ENCODE results near the gene NKD1.
A peak's percentile ranks its signal among the peaks of the same experiment; 100 is the strongest.

Gene NKD1

DNA sequence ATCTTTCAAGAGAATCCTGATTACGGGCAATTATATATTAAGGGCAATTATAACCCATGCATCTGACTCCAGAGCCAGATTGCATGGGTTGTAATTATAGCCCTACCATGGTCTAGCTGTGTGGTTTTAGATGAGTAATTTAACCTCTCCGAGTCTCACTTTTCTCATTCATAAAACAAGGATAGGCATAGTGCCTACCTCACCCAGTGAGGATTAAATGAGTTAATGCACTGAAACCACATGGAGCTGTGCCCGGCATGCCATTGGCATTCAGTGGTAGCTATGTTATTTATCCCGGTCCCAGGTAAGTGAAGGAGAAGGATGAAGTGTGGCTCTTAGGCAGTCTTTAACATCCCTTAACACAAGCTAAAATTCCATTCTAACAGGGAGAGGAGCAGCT, 126.6 kb downstream of the NKD1 start:
- in situ Hi-C loops (cut with HindIII; ENCODE audit: low pct_unique_long_range_greater_than_20kb, low sequenced_read_pairs), result no loop called here
- no peak for DNase-seq (ENCODE audit: low read depth in 1 of 2, low spot score in 1 of 2)
- no peak for TF ChIP-seq JUND (IDR thresholded peaks at IDR 0.05; ENCODE audit: low read depth)

DNA sequence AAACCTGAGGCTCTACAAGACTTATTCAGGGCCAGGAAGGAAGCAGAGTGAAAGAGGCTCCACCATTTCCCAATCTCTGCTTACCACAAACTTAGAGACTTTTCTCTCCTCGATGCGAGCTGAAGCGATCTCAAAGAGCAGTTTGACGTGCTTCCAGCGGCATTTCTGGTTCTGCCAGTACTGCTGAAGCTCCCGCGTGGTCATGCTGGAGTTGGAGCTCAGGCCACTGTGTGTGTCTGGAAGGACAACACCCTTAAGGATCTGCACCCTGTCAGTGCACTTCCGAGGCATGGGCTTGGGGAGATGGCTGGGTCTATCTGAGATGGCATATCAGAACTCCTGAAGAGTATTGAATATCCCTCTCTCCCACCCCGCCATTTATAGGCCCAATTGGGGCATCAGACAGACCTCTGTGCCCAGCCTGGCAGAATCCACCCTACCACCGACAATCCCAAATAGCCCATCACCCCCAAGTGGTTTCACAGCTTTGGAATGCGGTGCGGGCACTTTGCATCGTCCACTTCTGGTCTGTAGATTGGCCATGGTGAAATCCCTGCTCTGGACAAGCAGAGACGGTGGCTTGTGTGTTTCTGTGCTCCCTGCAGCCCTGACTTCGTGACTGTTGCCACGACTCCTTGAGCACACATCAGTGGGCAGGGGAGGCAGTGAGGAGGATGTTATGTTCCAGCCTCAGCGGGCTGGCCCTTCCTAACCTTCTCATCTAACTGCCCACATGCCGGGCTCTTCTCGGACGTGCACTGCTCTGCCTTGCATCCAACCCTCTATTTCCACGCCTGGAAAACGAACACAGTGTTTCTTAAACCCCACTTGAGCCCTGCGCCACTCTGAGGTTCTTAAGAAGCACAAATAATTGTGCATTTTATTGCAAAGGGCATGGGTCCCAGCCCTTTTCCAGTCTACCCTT, 127.8 kb downstream of the NKD1 start:
- peak in 1 of 2 experiments; percentile 69 for DNase-seq (ENCODE audit: low read depth in 1 of 2, low spot score in 1 of 2)
- TF ChIP-seq JUND (IDR thresholded peaks at IDR 0.05; ENCODE audit: low read depth), result no peak
- in situ Hi-C loops (cut with HindIII; ENCODE audit: low pct_unique_long_range_greater_than_20kb, low sequenced_read_pairs), result no loop called here

- peak in 1 of 2 experiments; percentile 42 for DNase-seq (ENCODE audit: low read depth in 1 of 2, low spot score in 1 of 2)
- in situ Hi-C loops (cut with HindIII; ENCODE audit: low pct_unique_long_range_greater_than_20kb, low sequenced_read_pairs), result no loop called here
- TF ChIP-seq JUND (IDR thresholded peaks at IDR 0.05; ENCODE audit: low read depth), result no peak
Measured at GRCh38 chr16:50676684-50677225, 128.6 kb downstream of the NKD1 start.

DNA sequence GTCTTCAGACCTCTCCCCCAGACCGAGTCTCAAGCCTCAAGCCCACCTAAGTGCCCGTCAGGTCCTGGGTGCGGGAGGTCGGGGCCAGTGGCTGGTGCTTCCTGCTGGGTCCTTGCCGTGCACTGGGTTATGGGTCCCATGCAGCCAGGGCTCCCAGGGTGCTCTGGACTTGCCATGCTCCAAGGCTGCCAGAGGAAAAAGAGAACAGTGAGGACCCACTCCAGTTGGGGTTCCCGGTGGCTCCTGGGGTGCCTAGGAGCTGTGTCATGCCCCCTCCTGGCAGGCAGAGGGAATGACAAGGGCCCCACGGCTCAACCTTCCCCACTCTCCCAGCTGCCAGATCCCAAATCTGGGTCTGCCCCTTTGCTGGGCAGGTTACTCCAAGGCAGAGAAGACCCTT, 129.2 kb downstream of the NKD1 start:
- DNase-seq (ENCODE audit: low read depth in 1 of 2, low spot score in 1 of 2), result no peak
- in situ Hi-C loops (cut with HindIII; ENCODE audit: low pct_unique_long_range_greater_than_20kb, low sequenced_read_pairs), result no loop called here

DNA sequence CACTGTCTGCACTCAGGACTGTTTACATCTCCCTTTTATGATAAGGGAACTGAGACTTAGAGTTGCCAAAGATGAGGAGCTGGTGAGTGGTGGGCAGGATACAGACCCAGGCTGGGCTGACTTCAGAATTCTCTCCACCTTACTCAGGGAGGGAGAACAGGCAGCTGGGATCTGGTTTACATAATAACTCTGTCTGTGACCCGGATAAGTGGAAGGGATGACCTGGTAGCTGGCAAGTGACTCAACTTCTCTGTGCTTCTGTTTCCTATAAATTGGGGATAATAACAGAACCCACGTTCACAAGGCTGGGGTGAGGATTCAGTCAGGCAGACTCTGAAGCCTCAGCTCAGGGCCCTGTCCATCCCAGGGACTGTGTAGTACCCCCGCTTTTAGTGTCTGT, 130.3 kb downstream of the NKD1 start:
- TF ChIP-seq JUND (IDR thresholded peaks at IDR 0.05; ENCODE audit: low read depth), result no peak
- in situ Hi-C loops (cut with HindIII; ENCODE audit: low pct_unique_long_range_greater_than_20kb, low sequenced_read_pairs), result no loop called here
- no peak for DNase-seq (ENCODE audit: low read depth in 1 of 2, low spot score in 1 of 2)

More for the DNA sequence above, 129.2 kb downstream of the NKD1 start:
- TF ChIP-seq JUND (IDR thresholded peaks at IDR 0.05; ENCODE audit: low read depth), result no peak

GRCh38 chr16:50679266-50679665, 131.1 kb downstream of the NKD1 start:
- DNase-seq (ENCODE audit: low read depth in 1 of 2, low spot score in 1 of 2), result no peak
- in situ Hi-C loops (cut with HindIII; ENCODE audit: low pct_unique_long_range_greater_than_20kb, low sequenced_read_pairs), result no loop called here
- no peak for TF ChIP-seq JUND (IDR thresholded peaks at IDR 0.05; ENCODE audit: low read depth)

DNA sequence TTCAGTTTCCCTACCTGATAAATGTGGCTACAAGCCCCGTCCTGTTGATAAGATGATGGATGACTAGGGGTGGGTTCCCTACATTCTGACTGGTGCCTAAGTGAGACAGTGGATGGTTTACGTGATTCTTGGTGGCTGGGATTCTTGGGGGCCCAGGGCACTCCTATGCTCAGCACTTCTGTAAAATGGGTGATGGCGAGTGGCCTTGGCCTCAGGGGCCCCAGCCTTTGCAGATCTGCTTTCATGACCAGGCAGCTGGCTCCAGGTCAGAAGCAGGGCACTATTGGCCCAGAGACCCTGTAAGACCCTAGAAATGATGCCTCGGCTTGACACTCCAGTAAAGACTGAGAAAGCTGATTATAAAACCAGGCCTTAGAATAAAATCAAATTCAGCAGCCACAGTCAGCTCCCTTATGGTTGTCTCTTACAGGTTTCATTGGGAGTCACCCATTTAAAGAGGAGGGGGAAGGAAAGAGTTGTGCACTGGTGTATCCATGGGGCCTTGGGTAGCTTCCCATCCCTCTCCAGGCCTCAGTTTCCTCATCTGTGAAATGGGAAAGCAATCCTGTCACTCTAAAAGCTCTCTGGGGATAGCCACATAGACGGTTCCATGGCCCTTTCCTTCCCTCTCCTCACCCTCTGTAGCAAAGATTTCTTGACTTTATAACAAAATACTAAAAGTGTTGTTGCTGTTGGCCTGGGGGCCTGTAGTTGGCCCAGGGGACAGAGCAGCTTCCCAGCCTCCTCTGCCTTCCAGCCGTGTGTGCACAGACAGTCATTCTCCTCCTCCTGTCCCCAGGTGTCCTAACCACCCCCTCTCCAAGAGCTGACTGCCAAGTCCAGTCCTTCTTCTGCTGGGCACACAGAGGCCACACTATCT, 131.7 kb downstream of the NKD1 start:
- DNase-seq (ENCODE audit: low read depth in 1 of 2, low spot score in 1 of 2), result no peak
- in situ Hi-C loops (cut with HindIII; ENCODE audit: low pct_unique_long_range_greater_than_20kb, low sequenced_read_pairs), result no loop called here

DNA sequence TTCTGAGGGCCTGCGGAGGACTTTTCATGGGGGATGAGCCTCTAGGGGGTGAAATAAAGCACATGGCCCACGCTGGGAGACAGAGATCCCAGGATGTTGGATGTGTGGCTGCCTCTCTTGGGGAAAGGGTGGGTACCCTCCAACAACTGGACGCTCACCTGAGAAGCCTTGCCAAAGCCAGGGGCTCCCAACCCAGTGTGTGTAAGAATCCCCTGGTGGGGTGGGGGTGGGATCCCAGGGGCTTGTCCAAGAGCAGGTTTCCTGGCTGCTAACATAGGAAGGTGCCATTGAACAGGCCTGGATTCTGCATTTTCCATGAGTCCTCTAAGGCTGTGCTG, 132.3 kb downstream of the NKD1 start:
- DNase-seq (ENCODE audit: low read depth in 1 of 2, low spot score in 1 of 2), result no peak
- in situ Hi-C loops (cut with HindIII; ENCODE audit: low pct_unique_long_range_greater_than_20kb, low sequenced_read_pairs), result no loop called here
- TF ChIP-seq JUND (IDR thresholded peaks at IDR 0.05; ENCODE audit: low read depth), result no peak

More for the DNA sequence above, 131.7 kb downstream of the NKD1 start:
- no peak for TF ChIP-seq JUND (IDR thresholded peaks at IDR 0.05; ENCODE audit: low read depth)

- TF ChIP-seq JUND (IDR thresholded peaks at IDR 0.05; ENCODE audit: low read depth), result no peak
- in situ Hi-C loops (cut with HindIII; ENCODE audit: low pct_unique_long_range_greater_than_20kb, low sequenced_read_pairs), result no loop called here
- no peak for DNase-seq (ENCODE audit: low read depth in 1 of 2, low spot score in 1 of 2)
Measured at GRCh38 chr16:50681021-50681885, 133.1 kb downstream of the NKD1 start, which contains the start of gene SNX20. SNX20 (minus strand) TSS chr16:50681312; CDS start chr16:50677526, 3,786 bp downstream.

DNA sequence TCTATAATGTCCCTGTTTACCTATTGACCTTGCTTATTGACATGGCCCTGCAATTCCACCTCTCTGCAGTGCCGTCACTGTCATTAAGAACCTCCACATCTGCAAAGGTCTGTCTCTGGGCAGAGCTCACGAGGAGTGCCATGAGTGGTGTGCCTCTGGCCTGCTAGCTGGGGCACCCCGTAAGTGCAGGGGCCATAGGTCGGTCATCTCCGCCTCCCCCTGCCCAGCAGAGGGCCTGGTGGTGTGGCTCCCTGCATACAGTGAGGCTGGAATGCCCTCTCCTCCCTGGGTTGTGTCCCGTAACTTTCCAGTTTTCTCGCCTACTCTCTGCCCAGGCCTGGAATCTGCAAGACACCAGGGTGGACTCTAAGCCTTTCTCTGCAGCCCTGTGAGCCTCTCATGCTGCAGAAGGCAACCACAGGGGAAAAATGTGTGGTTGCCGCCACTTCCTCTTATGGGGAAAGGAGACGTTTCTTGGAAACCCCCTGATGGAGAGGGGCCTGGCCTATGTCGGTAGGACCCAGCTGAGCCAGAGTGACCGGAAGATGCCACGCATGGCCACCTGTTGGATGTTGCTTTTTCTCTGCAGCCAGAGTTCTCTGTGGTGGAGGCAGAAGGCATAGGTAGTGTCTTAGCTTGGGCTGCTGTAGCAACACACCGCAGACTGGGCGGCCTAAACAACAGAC, 135.6 kb downstream of the NKD1 start:
- in situ Hi-C loops (cut with HindIII; ENCODE audit: low pct_unique_long_range_greater_than_20kb, low sequenced_read_pairs), result no loop called here
- DNase-seq (ENCODE audit: low read depth in 1 of 2, low spot score in 1 of 2), result no peak
- TF ChIP-seq JUND (IDR thresholded peaks at IDR 0.05; ENCODE audit: low read depth), result no peak

- DNase-seq (ENCODE audit: low read depth in 1 of 2, low spot score in 1 of 2), result no peak
- in situ Hi-C loops (cut with HindIII; ENCODE audit: low pct_unique_long_range_greater_than_20kb, low sequenced_read_pairs), result no loop called here
- no peak for TF ChIP-seq JUND (IDR thresholded peaks at IDR 0.05; ENCODE audit: low read depth)
Measured at GRCh38 chr16:50684823-50685461, 136.7 kb downstream of the NKD1 start.

All from T47D (cell line).